Lung (tissue), 12 donors: Measurements from ENCODE around the gene PVALEF. TPM values are rescaled to one million over a fixed set of nuclear protein-coding genes. Genes with fewer than 3 reads are reported as not detected.

Experiments used
- ATAC-seq: fragments of 200-7000 bp; cut with Tn5 transposase; one replicate; pipeline ENCODE4 v1.9.1; 2020; ENCODE audit warnings: moderate number of reproducible peaks; ENCODE audit not compliant: insufficient read depth, low FRiP score
- DNase-seq, 3 donors: peaks; one replicate each; pipeline ENCODE4 v3.0.0-alpha.2; 2013 to 2017
- H3K27ac ChIP-seq, 2 donors: one replicate each; pipeline ENCODE4 v1.5.1; 2013; ENCODE audit warnings: mild to moderate bottlenecking in 2 of 2, moderate library complexity in 2 of 2, control low read depth in 1 of 2, inconsistent platforms in 1 of 2, low read depth in 1 of 2, low read length in 1 of 2
- H3K27me3 ChIP-seq, 3 donors: one replicate each; pipeline ENCODE4 v1.5.1; 2013; ENCODE audit warnings: low read length in 2 of 3; ENCODE audit not compliant: control insufficient read depth in 3 of 3, insufficient read depth in 3 of 3
- H3K36me3 ChIP-seq, 4 donors: one replicate each; pipeline ENCODE4 v1.5.1; 2013; ENCODE audit warnings: low read length in 4 of 4, mild to moderate bottlenecking in 1 of 4, moderate library complexity in 1 of 4; ENCODE audit not compliant: control insufficient read depth in 4 of 4, insufficient read depth in 4 of 4
- H3K4me1 ChIP-seq, 5 donors: one replicate each; pipeline ENCODE4 v1.5.1; 2013; ENCODE audit warnings: low read length in 5 of 5, mild to moderate bottlenecking in 2 of 5, moderate library complexity in 1 of 5; ENCODE audit not compliant: control insufficient read depth in 5 of 5, insufficient read depth in 5 of 5
- H3K4me3 ChIP-seq: one replicate; pipeline ENCODE4 v1.5.1; 2013; ENCODE audit warnings: mild to moderate bottlenecking, control low read depth, moderate library complexity
- H3K9ac ChIP-seq, 2 donors: one replicate each; pipeline ENCODE4 v1.5.1; 2013; ENCODE audit warnings: low read length in 2 of 2, control low read depth in 1 of 2; ENCODE audit not compliant: insufficient read depth in 1 of 2
- H3K9me3 ChIP-seq, 4 donors: one replicate each; pipeline ENCODE4 v1.5.1; 2013; ENCODE audit warnings: low read length in 3 of 4, mild to moderate bottlenecking in 1 of 4, moderate library complexity in 1 of 4; ENCODE audit not compliant: control insufficient read depth in 4 of 4, insufficient read depth in 3 of 4
- WGBS, 2 donors: extraction: QIAGEN DNeasy Blood & Tissue Kit; methylation state at CpG; one replicate each; pipeline ENCODE4 v1.1.7; 2013; 5-methylcytosine and 5-hydroxymethylcytosine counted together
- polyA plus RNA-seq, 2 donors: library from polyadenylated mRNA; stranded (reverse); fragments of 200-250 nt; gene quantifications; one replicate each; pipeline ENCODE4 v1.2.1, GENCODE V29; 2013
- total RNA-seq, 2 donors: library from RNA; depleted of rRNA in 1 of 2; stranded (reverse); fragments of >200 nt in 1 of 2; gene quantifications; one replicate each; pipeline ENCODE4 v1.2.1, GENCODE V29; 2014 to 2021
- TF ChIP-seq, protein P1 (sequence below): IDR thresholded peaks from 2 replicates; pipeline ENCODE4 v1.5.1; 2012; ENCODE audit warnings: mild to moderate bottlenecking; ENCODE audit errors: control extremely low read depth, extremely low read depth
- donor health status: control.
- donor health status: control.
- donor health status: Bipolar disorder and iron deficiency.
- donor health status: healthy.
- donor health status: DM: yes; HTN: yes; CAD: no.

PVALEF gene
- total and polyA plus RNA-seq, 4 donors, result not detected

DNA sequence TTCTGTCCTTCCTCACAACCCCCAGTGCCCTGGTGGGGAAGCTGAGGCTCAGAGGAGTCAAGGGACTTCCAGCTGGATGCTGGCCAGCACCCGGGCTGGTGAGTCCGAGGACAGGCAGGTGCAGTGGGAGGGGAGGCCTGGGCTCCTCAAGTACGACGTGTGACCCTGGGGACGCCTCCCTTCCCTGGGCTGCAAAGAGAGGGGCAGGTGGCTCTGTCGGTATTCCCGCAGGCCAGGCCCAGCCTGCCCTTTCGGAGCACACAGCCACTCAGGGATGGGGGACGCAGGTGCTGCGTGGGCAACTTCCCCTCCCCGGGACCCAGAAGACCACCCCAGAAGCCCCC is 33.1 kb upstream of the PVALEF start:
- no peak overlapping the region for H3K4me3 ChIP-seq
- H3K9ac ChIP-seq, result no peak overlapping the region
- peaks cover 0 to 12% (median 0%) of the 10 kb centered on the region in 4 donors for H3K36me3 ChIP-seq
- H3K27ac ChIP-seq, result peak overlapping the region in 1 of 2 donors; percentile 88
- DNase-seq, result no peak
- H3K4me1 ChIP-seq, result peaks cover 0 to 19% (median 0%) of the 10 kb centered on the region in 5 donors
- WGBS, 2 donors, result 62 to 68% methylated on average over 11 of the region's 11 CpGs
- TF ChIP-seq, protein P1, sequence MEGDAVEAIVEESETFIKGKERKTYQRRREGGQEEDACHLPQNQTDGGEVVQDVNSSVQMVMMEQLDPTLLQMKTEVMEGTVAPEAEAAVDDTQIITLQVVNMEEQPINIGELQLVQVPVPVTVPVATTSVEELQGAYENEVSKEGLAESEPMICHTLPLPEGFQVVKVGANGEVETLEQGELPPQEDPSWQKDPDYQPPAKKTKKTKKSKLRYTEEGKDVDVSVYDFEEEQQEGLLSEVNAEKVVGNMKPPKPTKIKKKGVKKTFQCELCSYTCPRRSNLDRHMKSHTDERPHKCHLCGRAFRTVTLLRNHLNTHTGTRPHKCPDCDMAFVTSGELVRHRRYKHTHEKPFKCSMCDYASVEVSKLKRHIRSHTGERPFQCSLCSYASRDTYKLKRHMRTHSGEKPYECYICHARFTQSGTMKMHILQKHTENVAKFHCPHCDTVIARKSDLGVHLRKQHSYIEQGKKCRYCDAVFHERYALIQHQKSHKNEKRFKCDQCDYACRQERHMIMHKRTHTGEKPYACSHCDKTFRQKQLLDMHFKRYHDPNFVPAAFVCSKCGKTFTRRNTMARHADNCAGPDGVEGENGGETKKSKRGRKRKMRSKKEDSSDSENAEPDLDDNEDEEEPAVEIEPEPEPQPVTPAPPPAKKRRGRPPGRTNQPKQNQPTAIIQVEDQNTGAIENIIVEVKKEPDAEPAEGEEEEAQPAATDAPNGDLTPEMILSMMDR, result no peak
- no peaks in the 10 kb centered on the region for H3K27me3 ChIP-seq
- H3K9me3 ChIP-seq, result no peaks in the 10 kb centered on the region
- peak; percentile 3 for ATAC-seq

DNA sequence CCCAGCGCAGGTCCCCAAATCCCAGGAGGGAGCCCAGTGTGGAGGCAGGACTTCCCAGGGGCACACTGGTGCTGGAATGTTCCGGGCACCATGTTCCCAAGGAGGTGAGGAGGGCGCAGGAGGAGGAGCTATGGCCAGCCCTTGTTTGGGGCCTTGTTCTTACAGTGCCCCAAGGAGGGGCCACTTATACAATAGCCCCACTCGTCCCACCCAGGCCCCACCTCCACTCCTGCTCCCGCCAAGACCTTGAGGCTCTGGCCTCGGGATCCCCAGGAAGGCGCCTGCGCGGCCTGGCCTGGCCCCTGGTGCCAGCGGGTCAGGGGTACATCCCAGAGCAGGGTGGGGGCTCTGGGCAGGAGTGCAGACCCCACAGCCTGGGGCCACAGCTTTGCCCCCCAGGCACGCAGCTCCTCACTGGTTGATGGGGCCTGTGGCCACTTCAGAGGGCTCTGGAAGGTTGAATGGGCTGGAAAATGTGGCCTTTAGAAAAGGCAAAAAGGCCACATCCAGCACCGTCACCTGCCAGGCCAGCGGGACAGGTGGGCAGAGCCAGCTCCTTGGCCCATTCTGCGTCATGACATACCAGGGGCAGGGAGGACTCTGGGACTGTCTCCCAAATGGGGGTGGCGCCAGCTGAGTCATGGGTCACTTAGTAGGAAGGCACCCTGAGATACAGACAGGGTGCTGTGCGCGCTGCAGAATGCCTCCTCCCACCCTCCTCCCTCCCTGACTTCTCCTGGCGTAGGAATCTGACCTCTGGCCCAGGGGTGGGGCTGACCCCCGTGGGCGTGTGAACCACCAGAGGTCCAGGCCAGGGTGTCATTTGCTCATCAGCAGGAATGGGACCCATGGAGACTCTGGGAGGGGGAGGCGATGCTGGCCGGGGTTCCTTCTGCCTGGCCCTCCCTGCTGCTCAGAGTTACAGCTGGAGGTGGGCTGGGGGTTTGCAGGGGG is 32.3 kb upstream of the PVALEF start:
- peak overlapping the region in 1 of 2 donors; percentile 88 for H3K27ac ChIP-seq
- TF ChIP-seq, protein P1, result no peak
- no peaks in the 10 kb centered on the region for H3K27me3 ChIP-seq
- no peak for ATAC-seq
- H3K9me3 ChIP-seq, result no peaks in the 10 kb centered on the region
- 75 to 92% methylated on average over 22 of the region's 22 CpGs for WGBS, 2 donors
- no peak for DNase-seq
- H3K4me1 ChIP-seq, result peaks cover 0 to 19% (median 0%) of the 10 kb centered on the region in 5 donors
- H3K4me3 ChIP-seq, result no peak overlapping the region
- H3K36me3 ChIP-seq, result peaks cover 0 to 7% (median 0%) of the 10 kb centered on the region in 4 donors
- H3K9ac ChIP-seq, result no peak overlapping the region

DNA sequence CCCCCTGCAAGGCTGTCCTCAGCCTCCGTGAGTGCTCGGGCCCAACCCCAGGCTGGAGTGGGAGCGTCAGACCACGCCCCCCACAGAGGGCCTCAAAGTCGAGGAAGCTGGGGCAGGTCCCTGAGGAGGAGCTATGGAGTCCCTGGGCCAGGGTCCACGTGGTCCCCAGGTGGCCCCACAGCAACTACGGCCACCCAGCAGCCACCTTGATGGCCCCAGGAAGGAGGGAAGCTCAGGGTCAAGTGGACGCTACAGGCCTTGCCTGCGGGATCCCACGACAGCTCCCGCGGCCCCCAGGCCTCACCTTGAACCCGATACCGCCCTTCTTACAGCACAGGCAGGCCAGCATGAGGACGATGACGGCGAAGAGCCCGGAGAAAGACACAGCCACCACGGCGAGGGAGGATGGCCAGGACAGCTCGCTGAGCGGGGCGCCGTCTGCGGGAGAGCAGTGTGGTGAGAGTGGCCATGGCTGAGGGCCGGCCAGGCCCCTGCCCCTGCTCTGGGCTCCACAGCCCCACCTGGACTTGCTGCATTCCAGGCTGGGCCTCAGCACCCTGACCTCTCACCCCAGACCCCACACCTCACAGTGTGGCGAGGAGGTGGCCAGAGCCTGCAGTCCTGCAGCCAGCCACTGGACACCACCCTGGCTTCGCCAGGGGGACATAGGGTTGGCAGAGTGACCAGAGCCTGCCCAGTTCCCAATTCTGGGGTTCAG is 31.1 kb upstream of the PVALEF start:
- ATAC-seq (no peak), DNase-seq (no peak)
- Histone ChIP-seq H3K36me3 (peaks cover 0 to 2% (median 0%) of the 10 kb centered on the region in 4 donors), H3K9me3 (no peaks in the 10 kb centered on the region), H3K4me1 (peaks cover 0 to 15% (median 0%) of the 10 kb centered on the region in 5 donors), H3K9ac (no peak overlapping the region), H3K4me3 (no peak overlapping the region), H3K27me3 (no peaks in the 10 kb centered on the region), H3K27ac (no peak overlapping the region)
- WGBS, 2 donors, result 83 to 87% methylated on average over 26 to 28 of the region's 28 CpGs
- TF ChIP-seq, protein P1, result no peak
